ENCODE data around the gene CNIH2.

DNA sequence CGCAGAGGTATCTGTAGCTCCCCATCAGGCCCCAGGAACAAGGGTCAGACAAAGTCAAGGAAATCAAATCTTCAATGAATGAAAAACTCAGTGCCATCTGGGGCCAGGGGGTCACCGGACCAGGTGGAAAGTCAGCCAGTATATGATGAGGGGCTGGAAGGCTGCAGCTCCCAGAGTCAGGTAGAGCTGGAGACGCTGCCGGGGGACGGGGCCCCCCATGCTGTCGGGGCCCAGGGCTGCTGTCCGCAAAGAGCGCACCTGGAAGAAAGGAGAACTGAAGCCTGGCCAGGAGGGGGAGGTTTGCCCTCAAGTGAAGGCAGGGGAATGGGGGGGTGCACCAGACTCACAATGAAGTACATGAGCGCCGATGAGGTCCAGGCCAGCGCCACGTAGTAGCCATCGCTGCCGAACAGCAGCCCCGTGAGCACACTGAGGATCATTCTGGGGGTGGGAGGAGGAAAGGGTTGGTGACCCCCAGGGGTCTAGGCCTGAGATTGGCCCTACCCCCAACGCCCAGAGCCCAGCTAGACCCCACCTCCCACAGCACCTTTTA lies 6.6 kb downstream of the CNIH2 start:
- TF ChIP-seq, protein P1, sequence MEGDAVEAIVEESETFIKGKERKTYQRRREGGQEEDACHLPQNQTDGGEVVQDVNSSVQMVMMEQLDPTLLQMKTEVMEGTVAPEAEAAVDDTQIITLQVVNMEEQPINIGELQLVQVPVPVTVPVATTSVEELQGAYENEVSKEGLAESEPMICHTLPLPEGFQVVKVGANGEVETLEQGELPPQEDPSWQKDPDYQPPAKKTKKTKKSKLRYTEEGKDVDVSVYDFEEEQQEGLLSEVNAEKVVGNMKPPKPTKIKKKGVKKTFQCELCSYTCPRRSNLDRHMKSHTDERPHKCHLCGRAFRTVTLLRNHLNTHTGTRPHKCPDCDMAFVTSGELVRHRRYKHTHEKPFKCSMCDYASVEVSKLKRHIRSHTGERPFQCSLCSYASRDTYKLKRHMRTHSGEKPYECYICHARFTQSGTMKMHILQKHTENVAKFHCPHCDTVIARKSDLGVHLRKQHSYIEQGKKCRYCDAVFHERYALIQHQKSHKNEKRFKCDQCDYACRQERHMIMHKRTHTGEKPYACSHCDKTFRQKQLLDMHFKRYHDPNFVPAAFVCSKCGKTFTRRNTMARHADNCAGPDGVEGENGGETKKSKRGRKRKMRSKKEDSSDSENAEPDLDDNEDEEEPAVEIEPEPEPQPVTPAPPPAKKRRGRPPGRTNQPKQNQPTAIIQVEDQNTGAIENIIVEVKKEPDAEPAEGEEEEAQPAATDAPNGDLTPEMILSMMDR (IDR thresholded peaks at IDR 0.05 in 4 of 5, conservative IDR thresholded peaks at IDR 0.05 in 1 of 5) = no peak
- no peak for TF ChIP-seq POLR2A (IDR thresholded peaks at IDR 0.05)

Data from gastrocnemius medialis (tissue), 4 donors.